HG02588 (cell line): ENCODE data around the gene CSTA.

ENCODE experiments used
- ATAC-seq: cut with Tn5 transposase; IDR thresholded peaks from one replicate; pipeline ENCODE4 v1.9.1; 2021; ENCODE audit warnings: mild to moderate bottlenecking, moderate library complexity; ENCODE audit not compliant: unreplicated experiment

CSTA gene

DNA sequence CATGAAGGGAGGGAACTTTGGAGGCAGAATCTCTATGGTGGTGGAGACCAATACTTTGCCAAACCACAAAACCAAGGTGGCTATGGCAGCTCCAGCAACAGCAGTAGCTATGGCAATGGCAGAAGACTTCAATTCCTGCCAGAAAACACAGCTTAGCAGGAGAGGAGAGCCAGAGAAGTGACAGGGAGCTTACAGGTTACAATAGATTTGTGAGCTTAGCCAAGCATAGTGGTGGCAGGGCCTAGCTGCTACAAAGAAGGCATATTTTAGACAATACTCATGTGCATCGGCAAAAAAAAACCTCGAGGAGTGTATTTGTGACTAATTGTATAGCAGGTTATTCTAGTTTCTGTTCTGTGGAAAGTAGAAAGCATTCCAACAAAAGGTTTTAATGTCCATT, 6.4 kb upstream of the CSTA start:
- ATAC-seq = no peak

DNA sequence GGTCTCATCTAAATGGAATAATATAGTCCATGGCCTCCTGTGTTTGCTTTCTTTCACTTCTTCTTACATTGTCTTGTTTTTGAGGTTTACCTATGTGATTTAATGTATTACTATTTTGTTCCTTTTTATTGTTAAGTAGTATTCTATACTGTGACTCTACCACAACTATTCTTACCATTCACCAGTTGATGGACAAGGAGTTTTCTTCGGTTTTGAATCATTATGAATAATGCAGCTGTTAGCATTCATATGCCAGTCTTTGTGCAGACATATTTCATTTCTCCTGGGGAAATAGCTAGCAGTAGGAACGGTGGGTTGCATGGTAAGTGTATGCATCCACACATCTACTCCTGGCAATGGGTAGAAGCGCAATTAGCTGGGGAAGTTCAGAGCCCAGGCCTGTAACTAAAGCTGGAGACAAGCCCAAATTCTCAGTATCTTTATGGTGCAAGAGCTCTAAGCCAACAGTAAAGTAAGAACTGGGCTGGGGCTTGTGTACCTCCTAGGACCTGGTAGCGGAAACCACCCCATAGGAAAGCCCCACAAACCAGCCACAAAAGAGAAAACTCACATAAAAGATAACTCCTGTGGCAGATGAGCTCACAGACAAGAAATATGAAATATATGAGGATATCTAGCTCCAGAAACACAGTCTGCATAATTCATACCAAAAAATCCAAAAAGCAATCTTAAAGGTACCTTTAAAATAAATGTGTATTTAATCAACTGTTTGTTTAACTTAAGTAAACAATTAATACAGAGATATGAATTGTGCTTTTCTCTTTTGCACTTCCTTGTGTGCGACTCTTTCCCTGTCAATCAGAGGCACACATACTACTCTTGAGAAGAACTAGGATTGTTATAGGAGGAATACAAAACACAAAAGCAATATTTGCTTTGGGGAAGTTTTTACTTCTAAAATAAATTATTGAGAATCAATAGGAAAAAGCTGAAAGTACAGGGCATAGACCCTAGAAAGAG, 2.7 kb upstream of the CSTA start:
- ATAC-seq = peak; percentile 53

DNA sequence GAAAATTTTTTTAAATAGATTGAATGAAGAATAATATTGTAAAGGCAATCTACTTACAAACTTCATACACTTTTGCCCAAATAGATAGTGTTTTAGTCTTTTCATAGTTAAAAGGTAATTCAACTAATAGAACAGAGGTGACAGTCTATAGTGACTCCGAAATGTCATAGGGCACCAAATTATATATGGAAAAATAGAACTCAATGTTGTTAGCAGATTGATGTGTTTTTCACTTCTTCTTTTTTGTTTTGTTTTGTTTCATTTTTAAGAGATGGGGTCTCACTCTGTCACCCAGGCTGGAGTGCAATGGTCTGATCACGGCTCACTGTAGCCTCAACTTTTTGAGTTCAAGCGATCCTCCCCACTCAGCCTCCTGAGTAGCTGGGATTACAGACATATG, 721 bp downstream of the CSTA start:
- no peak for ATAC-seq

DNA sequence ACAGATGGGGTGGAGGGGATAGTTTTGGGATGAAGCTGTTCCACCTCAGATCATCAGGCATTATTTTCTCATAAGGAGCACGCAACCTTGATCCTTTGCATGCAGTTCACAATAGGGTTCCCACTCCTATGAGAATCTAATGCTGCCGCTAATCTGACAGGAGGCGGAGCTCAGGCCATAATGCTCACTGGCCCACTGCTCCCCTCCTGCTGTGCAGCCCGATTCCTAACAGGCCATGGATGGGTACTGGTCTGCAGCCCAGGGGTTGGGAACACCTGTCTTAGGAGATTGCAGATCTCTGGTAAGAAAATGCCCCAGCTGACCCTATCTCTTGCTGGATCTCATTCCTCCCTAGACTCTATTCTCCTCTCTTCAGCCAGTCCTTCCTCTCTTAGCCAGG, 6.8 kb downstream of the CSTA start:
- no peak for ATAC-seq

DNA sequence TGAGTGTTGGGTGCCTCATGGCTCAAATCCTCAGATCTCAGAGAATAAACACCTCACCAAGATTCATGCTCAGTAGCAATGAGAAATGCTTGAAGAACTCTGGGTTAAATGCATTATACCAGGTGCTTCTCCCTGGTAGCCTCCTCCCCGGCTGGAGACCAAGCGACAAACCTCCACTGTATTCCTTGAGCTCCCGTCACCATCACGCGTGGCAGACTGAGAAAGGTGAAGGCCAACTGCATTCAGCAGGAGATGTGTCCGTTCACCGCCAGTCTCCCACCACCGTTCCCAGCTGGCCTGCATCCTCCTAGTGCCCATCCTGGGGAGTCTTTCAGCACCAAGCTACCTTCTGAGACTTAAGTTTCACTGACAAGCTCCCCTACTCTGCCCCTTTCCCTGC, 7.5 kb downstream of the CSTA start:
- no peak for ATAC-seq

DNA sequence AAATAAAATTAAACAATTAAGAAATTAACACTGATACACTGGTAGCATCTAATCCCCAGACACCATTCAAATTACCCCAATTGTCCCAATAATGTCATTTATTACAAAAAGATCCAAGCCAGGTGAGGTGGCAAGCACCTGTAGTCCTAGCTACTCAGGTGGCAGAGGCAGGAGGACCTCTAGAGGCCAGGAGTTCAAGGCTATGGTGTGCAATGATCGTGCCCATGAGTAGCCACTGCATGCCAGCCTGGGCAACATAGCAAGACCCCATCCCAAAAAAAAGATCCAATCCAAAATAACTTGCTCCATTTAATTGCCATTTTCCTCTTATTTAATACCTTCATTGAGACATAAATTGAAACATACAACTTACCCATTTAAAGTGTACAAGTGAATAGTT, 17.8 kb downstream of the CSTA start:
- no peak for ATAC-seq

DNA sequence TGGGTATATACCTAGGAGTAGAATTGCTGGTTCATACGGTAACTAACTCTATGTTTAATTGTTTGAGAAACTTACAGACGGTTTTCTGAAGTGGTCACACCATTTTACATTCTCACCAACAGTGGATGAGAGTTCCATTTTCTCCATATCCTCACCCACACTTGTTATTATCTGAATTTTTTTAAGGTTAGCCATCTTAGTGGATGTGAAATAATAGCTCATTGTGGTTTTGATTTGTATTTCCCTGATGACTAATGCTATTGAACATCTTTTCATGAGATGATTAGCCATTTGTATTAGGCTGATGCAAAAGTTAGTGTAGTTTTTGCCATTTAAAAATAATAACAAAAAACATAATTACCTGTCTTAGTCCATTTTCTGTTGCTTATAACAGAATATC, 18.6 kb downstream of the CSTA start:
- no peak for ATAC-seq

DNA sequence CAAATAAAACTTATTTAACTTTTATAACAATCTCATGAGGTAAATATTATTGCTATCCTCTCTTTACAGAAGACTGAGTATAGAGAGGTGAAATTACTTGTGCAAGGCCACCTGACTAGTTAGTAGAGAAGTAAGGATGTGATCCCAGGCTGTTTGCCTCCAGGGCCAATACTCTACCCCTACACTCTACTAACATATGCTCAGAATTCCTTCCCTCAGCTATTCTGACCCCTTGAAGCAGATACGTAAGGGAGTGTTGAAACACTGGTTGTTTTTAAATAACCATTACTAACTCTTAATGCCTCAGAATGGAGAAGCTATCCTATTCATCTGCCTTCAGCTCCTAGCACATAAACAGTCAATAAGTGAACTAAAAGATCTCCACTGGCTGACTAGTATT, 24.1 kb downstream of the CSTA start:
- ATAC-seq = no peak

DNA sequence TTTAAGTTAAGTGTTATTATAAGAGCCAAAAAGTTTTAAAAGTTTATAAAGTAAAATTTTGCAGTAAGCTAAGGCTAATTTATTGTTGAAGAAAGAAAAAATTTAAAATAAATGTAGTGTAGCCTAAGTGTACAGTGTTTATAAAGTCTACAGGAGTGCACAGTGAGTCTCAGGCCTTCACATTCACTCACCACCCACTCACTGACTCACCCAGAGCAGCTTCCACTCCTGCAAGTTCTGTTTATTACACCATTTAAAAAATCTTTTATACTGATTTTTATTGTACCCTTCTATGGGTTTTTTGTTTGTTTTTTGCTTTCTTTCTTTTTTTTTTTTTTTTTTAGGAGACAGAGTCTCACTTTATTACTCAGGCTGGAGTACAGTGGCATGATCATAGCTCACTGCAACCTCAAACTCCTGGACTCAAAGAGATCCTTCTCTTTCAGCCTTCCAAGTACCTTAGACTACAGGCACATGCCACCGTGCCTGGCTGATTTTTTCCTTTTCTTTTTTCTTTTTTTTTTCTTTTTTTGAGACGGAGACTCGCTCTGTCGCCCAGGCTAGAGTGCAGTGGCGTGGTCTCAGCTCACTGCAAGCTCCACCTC, 25.9 kb downstream of the CSTA start:
- ATAC-seq = no peak

DNA sequence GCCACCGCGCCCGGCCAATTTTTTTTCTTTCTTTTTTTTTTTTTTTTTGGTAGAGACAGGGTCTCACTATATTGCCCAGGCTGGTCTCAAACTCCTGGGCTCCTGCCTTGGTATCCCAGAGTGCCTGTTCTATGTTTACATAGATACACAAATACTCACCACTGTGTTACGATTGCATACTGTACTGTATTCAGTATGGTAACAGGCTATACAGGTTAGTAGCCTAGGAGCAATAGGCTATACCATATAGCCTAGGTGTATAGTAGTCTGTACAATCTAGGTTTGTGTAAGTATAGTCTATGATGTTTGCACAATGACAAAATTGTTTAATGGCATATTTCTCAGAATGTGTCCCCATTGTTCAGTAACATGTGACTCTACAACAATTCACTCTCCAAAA, 26.6 kb downstream of the CSTA start:
- no peak for ATAC-seq

DNA sequence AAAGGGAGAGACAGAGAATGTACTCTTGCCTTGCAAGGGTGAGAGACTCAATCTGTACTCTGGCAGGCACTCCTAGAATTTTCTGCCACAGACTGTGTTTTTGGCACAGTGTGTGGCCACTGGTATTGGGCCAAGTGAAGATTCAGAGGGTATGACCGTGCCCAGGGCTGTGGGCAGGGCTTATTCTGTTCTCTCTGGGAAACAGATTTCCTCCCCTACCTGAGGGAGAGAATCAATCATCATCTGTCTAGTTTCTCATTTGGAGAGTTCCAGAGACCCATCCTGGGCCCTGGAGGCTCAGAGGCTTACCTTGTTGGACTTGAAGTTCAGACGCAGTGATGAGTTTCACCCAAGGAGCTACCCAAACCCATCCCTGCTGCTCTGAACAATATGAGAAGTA, 28.2 kb downstream of the CSTA start:
- no peak for ATAC-seq

DNA sequence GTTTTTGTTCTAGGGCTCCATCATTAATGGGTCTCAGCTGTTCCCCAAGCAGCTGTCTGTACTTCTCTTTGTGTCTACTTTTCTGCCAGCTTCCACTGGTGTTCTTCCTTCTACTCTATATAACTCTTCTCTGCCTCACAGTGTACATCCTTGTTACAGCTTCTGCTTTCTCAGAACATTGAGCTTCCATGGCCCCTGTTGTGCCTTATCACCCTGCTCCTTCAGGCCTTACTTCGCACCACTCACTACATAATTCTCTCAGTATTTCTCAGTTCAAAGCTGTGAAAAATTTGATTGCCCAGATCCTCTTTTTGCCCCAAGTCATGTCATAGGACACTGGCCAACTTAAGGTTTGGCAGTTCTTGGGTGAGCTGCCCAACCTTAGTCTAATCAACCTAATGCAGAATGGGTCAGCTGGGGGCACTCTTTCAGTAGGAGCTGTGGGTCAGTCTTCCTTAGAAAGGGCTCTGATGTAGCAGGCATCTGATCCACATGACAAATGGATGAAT, 28.9 kb downstream of the CSTA start:
- no peak for ATAC-seq

DNA sequence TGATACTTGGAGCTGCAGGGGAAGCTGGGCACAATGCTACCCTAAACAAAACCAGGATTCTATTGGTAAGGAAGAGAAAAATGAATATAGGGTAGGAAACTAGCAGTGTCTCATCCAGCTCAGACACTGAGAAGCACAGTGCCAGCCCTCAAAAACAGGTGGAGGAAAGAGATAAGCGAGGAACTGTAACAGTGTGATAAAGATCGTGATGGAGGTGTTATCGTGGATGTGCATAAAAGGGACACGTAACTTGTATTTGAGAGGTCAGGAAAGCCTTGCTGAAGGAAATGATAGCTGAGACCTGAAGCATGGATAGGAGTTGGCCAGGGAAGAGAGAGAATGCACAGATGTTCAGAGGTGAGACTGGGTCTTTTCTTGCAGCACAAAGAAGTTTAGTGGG, 30.6 kb downstream of the CSTA start:
- no peak for ATAC-seq

DNA sequence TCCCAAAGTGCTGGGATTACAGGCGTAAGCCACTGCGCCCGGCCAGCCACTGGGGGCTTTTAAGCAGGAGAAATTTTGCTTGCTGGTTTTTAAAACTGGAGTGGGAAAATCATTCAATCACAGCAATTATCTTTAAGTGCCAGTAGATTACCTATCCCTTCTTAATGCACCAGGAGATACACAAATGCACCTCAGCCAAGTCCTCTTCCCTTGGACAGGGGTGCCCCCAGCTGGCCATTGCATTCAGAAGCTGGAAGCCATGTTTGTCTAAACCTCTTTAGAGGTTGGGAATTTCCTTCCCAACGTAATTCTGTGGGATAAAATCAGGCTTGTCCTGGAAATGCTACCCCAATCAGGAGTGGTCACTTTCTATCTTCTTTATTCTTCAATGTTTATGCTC, 31.4 kb downstream of the CSTA start:
- ATAC-seq = no peak

DNA sequence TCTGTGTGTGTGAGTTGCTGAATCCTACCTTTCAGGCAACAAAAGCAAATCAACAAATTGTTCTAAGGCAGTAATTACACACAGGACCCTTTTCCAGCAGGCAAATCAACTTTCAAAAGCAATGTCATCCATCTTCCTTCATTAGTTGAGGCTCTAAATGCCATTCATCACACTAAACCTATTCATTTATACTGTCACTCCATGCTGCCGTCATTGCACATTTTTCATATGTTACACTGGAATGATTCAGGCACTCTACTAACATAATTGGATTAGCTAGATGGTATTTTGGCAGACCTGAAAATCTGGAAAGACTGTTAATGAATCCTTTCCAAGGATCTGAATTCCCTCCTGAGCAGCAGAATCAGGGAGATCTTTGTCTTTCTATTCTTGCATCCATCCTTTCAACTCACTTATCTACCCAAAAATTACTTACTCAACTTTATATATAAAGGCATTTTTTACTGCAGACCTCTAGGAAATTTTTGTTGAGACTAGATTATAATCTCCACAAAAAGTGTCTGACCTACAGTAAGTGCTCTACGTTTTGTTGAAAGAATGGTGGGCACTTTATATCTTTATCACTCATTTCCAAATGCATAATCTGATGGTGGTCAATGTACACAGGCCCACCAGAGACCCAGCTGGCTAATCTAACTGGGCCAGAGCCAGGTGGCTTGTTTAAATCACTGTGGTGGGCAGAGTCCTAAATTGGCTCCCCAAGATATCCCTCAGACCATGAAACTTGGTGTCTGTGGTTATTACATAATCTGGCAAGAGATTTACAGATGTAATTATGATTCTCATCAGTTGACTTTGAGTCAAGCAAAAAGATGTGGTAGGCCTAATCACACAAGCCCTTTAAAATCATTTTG, 33.0 kb downstream of the CSTA start:
- no peak for ATAC-seq

DNA sequence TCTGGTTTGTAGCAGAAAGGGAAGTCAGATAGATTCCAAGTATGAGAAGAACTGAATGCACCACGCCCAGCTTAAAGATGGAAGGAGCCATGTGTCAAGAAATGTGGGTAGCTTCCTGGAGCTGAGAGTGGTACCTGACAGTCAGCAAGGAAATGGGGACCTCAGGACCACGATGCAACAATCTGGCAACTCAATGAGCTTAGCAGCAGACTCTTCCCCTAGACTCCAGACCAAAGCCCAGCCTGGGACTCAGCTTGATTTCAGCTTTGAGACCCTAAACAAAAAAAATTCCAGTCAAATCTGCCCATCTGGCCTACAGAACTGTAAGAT, 33.6 kb downstream of the CSTA start:
- ATAC-seq = no peak

DNA sequence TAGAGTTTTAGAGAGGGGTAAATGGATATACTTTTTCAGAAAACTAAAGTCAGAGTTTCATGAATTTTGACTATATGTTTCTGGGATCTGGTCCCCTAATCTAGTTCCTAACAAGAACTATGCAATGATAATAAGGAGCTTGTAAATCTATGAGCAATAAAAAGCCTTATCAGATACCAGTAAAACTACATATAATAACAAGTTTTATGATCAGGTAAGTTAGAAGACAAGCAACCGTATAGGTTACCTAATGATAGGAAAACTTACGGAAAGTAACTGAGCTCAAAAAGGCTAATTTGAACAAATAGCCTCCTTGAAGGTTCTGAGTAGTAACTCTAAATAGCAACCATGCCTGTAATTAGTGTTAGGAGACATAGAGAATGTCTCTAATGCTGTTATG, 37.0 kb downstream of the CSTA start:
- ATAC-seq = no peak

DNA sequence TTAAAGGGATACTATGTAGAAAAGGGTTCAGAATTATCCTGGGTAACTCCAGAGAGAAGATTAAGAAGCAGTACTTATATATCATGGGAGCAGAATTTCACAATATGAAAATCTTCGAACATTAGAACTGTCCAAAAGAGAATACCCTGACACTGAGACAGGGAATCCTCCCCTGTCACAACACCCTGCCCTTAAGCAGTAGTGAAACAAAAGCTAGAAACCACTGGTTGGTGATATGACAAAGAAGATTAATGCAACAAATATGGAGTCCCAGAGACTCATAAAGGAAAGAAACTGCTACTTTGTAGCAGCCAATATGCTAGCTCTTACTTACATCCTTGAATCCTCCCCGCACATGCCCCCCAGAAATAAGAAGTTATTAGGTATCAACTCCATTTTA, 39.4 kb downstream of the CSTA start:
- no peak for ATAC-seq

DNA sequence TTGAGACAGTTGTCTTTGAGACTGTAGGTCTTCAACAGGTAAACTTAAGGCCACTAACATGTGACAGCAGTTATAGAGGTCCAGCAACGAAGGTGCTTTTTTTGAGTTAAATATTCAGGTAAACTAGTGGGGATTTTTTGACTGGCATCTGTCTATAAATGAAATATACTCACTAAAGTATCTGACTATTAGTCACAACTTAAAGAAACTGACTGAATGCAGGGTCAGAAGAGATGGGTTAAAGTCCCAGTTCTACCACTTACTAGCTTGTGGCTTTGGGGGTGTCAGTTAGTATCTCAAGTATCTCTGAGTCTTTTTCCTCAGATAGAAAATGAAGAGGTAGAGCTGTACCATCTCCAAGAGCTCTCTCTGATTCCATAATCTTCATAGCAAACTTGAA, 40.0 kb downstream of the CSTA start:
- peak; percentile 41 for ATAC-seq

DNA sequence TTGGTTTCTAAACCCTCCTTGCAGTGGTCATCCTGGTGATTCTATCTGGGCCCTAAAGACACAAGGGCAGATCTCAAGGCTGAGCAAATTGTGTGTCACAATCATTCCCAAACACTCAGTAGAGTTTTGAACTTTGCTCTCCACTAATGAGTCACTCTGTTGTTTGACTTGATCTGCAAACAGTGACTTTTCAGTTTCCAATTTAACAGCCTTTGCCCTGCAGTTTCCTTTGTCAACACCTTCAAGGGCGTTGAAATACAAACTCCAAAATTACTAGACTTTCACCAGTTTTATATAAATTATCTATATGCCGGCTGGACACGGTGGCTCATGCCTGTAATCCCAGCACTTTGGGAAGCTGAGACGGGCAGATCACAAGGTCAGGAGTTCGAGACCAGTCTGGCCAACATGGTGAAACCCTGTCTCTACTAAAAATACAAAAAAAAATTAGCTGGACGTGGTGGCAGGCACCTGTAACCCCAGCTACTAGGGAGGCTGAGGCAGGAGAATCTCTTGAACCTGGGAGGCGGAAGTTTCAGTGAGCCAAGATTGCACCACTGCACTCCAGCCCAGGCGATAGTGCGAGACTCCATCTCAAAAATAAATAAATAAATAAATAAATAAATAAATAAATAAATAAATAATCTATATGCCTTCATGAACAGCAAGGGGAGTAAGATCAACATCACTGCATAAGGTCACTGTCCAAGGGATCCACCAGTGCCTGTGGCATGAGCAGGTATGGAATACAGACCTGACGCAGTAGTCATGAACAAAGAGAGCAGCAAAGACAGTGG, 40.7 kb downstream of the CSTA start:
- ATAC-seq = peak; percentile 85

DNA sequence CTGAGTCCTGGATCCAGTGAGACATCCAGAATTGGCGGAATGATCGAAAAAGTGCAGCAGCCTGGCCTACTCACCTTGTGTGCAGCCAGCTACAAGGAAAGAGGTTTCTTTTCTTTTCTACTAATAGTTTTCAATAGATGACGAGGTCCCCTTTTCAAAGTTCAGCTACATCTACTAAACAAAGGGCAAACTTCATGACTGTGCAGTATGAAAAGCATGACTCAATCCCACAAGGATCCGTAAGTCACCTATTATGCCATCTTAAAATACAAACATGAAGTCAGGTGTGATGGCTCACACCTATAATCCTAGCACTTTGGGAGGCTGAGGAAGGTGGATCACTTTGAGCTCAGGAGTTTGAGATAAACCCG, 41.3 kb downstream of the CSTA start:
- ATAC-seq = no peak
